ENCODE results near the gene TGFBI. TPM values are rescaled to one million over a fixed set of nuclear protein-coding genes. Genes with fewer than 3 reads are reported as not detected.

The TGFBI gene
- total RNA-seq, 4 donors from 2014 or later, result 38.4 to 48.0 (median 40.0) TPM

GRCh38 chr5:136094189-136094912 lies 65.6 kb downstream of the TGFBI start:
- in situ Hi-C loops (cut with MboI; ENCODE audit: low sequenced_read_pairs in 4 of 4), result no loop called here

GRCh38 chr5:136094913-136095641 lies 66.3 kb downstream of the TGFBI start:
- in situ Hi-C loops (cut with MboI; ENCODE audit: low sequenced_read_pairs in 4 of 4) (no loop called here), intact Hi-C loops (cut with DNase I; ENCODE audit: low total_unique reads) (no loop called here)
- no peaks in the 10 kb centered on the region for H3K9me3 ChIP-seq
- ATAC-seq, result no peak
- no peak overlapping the region for H3K4me3 ChIP-seq
- H3K36me3 ChIP-seq, result no peaks in the 10 kb centered on the region
- no peaks in the 10 kb centered on the region for H3K4me1 ChIP-seq
- no peak for DNase-seq
- no peak for TF ChIP-seq POLR2A (IDR thresholded peaks at IDR 0.05)
- TF ChIP-seq CTCF (IDR thresholded peaks at IDR 0.05 in 4 of 5, conservative IDR thresholded peaks at IDR 0.05 in 1 of 5), result no peak
- no peak overlapping the region for H3K27ac ChIP-seq
- no peaks in the 10 kb centered on the region for H3K27me3 ChIP-seq

More at GRCh38 chr5:136094189-136094912, 65.6 kb downstream of the TGFBI start:
- no peaks in the 10 kb centered on the region for H3K36me3 ChIP-seq
- intact Hi-C loops (cut with DNase I; ENCODE audit: low total_unique reads), result no loop called here
- TF ChIP-seq POLR2A (IDR thresholded peaks at IDR 0.05) (no peak), CTCF (IDR thresholded peaks at IDR 0.05 in 4 of 5, conservative IDR thresholded peaks at IDR 0.05 in 1 of 5) (no peak)
- ATAC-seq (no peak), DNase-seq (no peak)
- H3K9me3 ChIP-seq, result no peaks in the 10 kb centered on the region
- no peak overlapping the region for H3K27ac ChIP-seq
- H3K4me1 ChIP-seq, result no peaks in the 10 kb centered on the region
- no peak overlapping the region for H3K4me3 ChIP-seq
- H3K27me3 ChIP-seq, result no peaks in the 10 kb centered on the region

GRCh38 chr5:136098176-136098575 lies 69.4 kb downstream of the TGFBI start:
- Histone ChIP-seq H3K4me1 (no peaks in the 10 kb centered on the region), H3K27me3 (no peaks in the 10 kb centered on the region), H3K36me3 (no peaks in the 10 kb centered on the region), H3K27ac (no peak overlapping the region), H3K4me3 (no peak overlapping the region), H3K9me3 (no peaks in the 10 kb centered on the region)
- intact Hi-C loops (cut with DNase I; ENCODE audit: low total_unique reads), result no loop called here
- DNase-seq, result no peak
- TF ChIP-seq POLR2A (IDR thresholded peaks at IDR 0.05), result no peak
- no peak for TF ChIP-seq CTCF (IDR thresholded peaks at IDR 0.05 in 4 of 5, conservative IDR thresholded peaks at IDR 0.05 in 1 of 5)
- ATAC-seq, result no peak
- in situ Hi-C loops (cut with MboI; ENCODE audit: low sequenced_read_pairs in 4 of 4), result no loop called here

- Histone ChIP-seq H3K9me3 (no peaks in the 10 kb centered on the region), H3K27ac (no peak overlapping the region), H3K4me1 (no peaks in the 10 kb centered on the region), H3K27me3 (no peaks in the 10 kb centered on the region), H3K36me3 (no peaks in the 10 kb centered on the region), H3K4me3 (no peak overlapping the region)
- TF ChIP-seq POLR2A (IDR thresholded peaks at IDR 0.05) (no peak), CTCF (IDR thresholded peaks at IDR 0.05 in 4 of 5, conservative IDR thresholded peaks at IDR 0.05 in 1 of 5) (no peak)
- intact Hi-C loops (cut with DNase I; ENCODE audit: low total_unique reads), result no loop called here
- DNase-seq (no peak), ATAC-seq (no peak)
- in situ Hi-C loops (cut with MboI; ENCODE audit: low sequenced_read_pairs in 4 of 4), result no loop called here
Observed at GRCh38 chr5:136099870-136100269, 71.1 kb downstream of the TGFBI start.
